ENCODE data around the gene PLD1.
"Not testable (repeated sequence)": the region's sequence is repeated elsewhere in the genome, so short reads cannot be mapped to it uniquely, and the experiment has no call there.

The PLD1 gene

GRCh38 chr3:171598990-171599389 lies 211.3 kb downstream of the PLD1 start:
- DNase-seq = no peak

- DNase-seq = no peak
These were observed 217.5 kb downstream of the PLD1 start for GRCh38 chr3:171592786-171593185.

GRCh38 chr3:171591070-171591469 lies 219.2 kb downstream of the PLD1 start:
- no peak for DNase-seq

GRCh38 chr3:171586274-171586673 lies 224.0 kb downstream of the PLD1 start:
- no peak for DNase-seq

- DNase-seq = no peak
These were observed 225.2 kb downstream of the PLD1 start for GRCh38 chr3:171585039-171585438.

GRCh38 chr3:171584100-171584499 lies 226.2 kb downstream of the PLD1 start:
- no peak for DNase-seq

- DNase-seq = no peak
These were observed 235.6 kb downstream of the PLD1 start for GRCh38 chr3:171574556-171575240.

GRCh38 chr3:171569571-171570132 lies 240.6 kb downstream of the PLD1 start:
- DNase-seq = no peak

GRCh38 chr3:171568766-171569165 lies 241.5 kb downstream of the PLD1 start:
- DNase-seq = no peak

- DNase-seq = peak; percentile 48
These were observed 243.4 kb downstream of the PLD1 start for GRCh38 chr3:171566803-171567422.

GRCh38 chr3:171565481-171566058 lies 244.7 kb downstream of the PLD1 start:
- peak; percentile 30 for DNase-seq

- no peak for DNase-seq
These were observed 245.4 kb downstream of the PLD1 start for GRCh38 chr3:171564748-171565480.

GRCh38 chr3:171563298-171563697 lies 247.0 kb downstream of the PLD1 start:
- DNase-seq = no peak

- not testable (repeated sequence) for DNase-seq
These were observed 247.8 kb downstream of the PLD1 start for GRCh38 chr3:171562459-171562858.

- no peak for DNase-seq
These were observed 248.5 kb downstream of the PLD1 start for GRCh38 chr3:171561596-171562323.

- DNase-seq = no peak
These were observed 250.7 kb downstream of the PLD1 start for GRCh38 chr3:171559586-171559985.

- DNase-seq = no peak
These were observed 252.0 kb downstream of the PLD1 start for GRCh38 chr3:171558188-171558696.

GRCh38 chr3:171557173-171557572 lies 253.1 kb downstream of the PLD1 start:
- no peak for DNase-seq

GRCh38 chr3:171556574-171557145 lies 253.6 kb downstream of the PLD1 start:
- DNase-seq = peak; percentile 37

GRCh38 chr3:171556148-171556547 lies 254.1 kb downstream of the PLD1 start:
- DNase-seq = no peak

GRCh38 chr3:171553086-171553485 lies 257.2 kb downstream of the PLD1 start:
- DNase-seq = no peak

- no peak for DNase-seq
These were observed 257.8 kb downstream of the PLD1 start for GRCh38 chr3:171552531-171552930.

Data from NCI-H510A treated with DMSO at 0.1 percent for 48 hours (cell line).